Smooth muscle cell of the brain vasculature (primary cell): ENCODE results near the gene PPP1R13B.

Experiments
- DNase-seq: peaks from one replicate; pipeline ENCODE4 v3.0.0-alpha.2; 2012; ENCODE audit warnings: low read depth, low spot score

The PPP1R13B gene

DNA sequence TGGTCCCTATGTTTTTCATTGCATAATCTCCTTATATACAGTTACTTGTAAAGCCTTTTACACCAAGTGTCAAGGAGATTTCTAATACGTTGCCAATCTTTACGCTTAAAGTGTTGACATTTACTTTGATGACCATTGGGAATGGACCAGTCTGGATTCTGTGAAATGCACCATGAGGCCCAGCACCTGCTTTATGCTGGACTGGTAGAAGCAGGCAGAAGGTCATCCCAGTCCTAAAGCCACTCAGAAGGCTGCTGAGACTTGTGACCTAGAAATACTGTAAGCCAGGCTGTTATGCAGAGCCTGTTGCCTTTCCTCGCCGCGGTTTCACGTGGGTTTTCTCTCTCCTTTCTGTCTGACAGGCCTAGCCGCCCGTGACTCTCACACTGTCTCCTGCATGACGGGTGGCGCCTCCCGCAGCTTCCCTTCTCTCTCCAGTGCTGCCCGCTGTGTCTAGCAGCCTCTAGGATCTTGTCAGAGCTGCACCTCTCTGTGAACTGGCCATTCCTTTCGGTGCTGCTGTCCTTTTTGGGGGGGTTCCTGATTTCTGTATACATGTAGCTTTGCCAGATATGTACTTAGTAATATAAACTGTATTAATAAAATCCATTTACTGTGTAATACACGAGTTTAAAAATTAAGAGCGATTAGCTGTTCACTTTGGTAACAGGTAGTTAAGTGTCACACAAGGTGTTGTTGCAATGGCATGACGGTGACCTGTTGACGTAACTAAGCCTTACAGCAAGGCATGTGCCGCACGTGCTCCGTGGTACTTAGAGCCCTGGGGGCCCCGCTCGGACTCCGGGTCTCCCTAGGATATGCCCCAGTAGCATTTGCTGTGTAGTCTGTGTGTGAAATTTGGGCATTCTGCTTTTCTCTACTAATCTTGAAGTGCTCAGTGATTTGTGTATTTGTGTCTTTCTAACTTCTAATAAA, 161.8 kb downstream of the PPP1R13B start:
- no peak for DNase-seq

GRCh38 chr14:103684871-103685270, 162.5 kb downstream of the PPP1R13B start:
- no peak for DNase-seq

GRCh38 chr14:103684471-103684870, 162.9 kb downstream of the PPP1R13B start:
- no peak for DNase-seq
